ENCODE results near the gene BOC.

The BOC gene

DNA sequence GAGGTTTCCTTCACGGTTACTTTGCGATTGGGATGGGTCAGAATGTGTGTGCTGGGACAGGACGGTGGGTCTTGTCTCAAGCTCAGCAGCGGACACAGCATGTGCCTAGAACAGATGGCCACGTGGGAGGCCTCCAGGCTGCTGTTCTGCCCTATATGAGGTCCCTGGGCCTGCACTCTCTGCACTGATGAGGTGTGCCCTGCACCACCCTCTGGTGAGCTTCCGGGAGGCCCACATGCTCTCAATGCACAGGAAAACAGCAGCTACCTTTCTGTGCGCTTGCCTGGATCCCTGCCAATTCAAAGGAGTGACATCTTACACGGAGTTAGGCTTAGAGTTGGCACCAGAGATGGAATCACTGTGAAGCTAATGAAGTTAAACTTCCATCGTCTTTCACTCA lies 59.8 kb downstream of the BOC start:
- DNase-seq, result no peak

DNA sequence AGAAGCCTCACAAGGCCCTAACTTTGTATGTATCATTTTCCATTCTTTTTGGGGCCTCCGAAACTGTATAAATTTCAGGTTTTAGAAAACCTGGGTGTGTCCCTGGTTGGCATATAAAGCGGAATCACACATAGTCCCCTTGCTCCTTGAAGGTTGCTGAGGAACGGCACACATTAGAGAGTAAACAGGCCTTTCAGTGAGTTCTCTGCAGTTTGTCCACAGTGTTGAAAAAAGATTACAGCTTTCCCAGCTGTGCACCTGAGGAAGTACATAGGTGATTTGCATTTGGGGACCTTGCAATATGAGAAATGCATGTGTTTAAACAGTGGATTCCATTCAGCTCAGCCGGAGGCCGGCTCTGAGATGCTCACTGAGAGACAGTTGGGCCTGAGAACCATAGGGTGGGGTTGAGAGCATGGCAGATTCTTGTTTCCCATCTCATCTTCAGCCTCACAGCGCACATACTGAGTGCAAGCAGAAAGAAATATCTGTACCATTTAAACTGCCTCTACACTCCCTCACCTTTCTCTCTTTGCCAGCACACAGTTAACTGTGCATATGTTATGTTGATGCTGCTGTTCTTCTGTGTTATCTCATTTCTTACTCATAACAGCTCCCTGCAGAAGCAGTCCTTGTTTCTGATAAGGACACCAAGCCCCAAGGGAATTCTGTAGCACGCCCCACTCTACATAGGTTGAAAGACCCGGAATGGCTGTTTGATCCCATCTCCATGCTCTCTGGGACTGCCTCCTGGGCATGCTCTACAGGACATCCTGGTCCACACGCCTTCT lies 60.4 kb downstream of the BOC start:
- no peak for DNase-seq

DNA sequence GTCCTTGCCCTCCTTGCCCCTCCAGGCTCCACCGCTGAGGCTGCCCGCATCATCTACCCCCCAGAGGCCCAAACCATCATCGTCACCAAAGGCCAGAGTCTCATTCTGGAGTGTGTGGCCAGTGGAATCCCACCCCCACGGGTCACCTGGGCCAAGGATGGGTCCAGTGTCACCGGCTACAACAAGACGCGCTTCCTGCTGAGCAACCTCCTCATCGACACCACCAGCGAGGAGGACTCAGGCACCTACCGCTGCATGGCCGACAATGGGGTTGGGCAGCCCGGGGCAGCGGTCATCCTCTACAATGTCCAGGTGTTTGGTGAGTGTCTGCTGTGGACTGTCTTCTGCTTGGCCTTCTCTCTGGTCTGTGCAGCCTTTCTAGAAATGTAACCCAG lies 61.0 kb downstream of the BOC start:
- no peak for DNase-seq

DNA sequence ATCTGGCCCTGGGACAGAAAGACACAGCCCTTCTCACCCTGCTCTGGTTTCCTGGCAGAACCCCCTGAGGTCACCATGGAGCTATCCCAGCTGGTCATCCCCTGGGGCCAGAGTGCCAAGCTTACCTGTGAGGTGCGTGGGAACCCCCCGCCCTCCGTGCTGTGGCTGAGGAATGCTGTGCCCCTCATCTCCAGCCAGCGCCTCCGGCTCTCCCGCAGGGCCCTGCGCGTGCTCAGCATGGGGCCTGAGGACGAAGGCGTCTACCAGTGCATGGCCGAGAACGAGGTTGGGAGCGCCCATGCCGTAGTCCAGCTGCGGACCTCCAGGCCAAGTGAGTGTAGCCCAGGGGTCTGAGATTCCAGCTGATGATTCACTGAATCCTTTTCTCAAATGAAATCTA lies 61.7 kb downstream of the BOC start:
- DNase-seq, result no peak

DNA sequence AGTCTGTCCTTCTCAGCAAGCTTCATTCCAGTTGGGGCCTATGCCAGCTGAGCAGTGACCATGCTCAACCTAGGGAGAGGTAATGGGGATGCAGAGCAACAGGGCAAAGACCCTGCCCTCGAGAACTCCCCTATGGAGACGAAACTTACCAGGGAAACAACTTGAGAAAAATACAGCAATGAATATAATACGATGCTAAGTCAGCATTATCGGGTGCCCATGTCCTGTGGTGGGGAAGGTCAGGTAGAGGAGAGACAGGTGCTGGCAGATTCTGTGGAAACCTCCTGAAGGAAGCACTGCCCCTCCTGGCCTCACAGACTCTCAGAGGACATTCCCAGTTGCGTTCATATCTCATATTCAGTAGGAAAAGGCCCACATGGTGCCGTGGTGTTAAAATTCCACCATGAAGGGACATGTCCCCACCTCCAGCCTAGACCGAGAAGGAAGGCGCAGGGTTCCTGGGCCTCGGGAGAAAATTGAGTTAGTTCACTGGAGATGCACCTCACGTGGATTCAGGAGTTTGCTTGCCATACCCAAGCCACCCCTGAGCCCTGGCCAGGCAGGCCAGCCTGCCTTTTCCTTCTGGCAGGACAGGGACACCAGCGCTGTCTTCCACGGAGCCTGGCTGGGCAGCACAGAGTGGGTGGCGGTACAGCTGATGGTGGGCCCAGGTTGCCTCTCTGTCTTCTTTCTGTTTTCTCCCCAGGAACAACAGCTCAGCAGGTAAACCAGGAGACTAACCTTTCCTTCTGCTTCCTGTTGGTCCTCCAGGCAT lies 62.4 kb downstream of the BOC start:
- DNase-seq, result no peak

DNA sequence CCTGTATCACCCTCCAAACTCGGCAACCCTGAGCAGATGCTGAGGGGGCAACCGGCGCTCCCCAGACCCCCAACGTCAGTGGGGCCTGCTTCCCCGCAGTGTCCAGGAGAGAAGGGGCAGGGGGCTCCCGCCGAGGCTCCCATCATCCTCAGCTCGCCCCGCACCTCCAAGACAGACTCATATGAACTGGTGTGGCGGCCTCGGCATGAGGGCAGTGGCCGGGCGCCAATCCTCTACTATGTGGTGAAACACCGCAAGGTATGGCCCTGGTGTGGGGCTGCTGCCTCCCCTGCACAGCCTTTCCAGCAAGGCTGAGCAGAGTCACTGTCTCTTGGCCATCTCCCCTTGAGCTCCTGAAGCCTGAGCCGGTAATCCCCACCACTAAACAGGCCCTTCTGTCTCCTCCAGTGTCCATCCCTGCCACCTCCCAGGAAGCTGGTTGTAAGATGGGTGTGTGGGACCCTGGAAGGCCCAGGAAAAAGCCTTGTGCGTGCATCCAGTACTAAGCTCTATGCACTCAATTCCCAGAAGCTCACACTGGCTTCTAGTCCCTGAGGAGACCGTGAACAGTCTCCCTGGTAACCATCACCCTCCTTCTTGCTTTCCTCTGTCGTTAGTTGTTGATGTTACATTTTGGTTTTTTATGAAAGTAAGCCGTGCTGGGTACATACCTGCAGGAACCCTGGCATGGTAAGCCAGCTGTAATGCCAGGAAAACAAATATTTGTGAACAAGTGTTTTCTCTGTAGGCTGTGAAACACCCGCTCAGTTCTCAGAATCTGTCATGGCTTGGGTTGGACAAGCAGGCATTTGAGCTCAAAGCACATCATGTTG lies 63.3 kb downstream of the BOC start:
- DNase-seq, result peak; percentile 35

DNA sequence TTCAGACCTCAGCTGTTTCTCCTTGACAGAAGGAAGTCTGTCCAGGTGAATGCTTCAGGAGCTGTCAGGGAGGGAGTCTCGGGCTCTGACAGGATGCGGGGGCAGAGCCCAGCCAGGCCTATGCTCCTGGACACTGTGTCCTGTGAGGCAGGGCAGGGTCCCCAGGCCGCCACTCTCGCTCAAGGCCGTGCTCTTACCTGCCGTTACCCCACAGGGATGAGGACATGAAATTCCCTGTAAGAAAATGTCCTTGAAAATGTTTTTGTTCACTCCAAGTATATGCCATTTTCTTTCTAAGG lies 63.9 kb downstream of the BOC start:
- no peak for DNase-seq

DNA sequence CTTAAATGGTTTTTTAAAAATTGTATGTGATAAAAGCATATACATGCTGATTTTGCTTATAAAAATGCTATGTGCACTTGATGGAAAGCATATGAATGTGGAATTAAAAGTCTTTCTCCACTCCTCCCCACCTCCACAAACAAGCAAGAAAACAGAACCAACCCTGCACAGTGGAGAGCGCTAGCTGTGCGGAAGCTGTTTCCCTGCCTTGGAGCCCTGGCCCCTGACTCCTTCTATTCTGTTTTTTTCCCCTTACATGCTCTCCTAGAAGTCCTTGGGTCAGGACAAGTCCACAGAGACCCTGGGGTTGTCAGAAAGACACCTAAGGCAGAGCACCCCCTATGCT lies 64.2 kb downstream of the BOC start:
- peak; percentile 35 for DNase-seq

DNA sequence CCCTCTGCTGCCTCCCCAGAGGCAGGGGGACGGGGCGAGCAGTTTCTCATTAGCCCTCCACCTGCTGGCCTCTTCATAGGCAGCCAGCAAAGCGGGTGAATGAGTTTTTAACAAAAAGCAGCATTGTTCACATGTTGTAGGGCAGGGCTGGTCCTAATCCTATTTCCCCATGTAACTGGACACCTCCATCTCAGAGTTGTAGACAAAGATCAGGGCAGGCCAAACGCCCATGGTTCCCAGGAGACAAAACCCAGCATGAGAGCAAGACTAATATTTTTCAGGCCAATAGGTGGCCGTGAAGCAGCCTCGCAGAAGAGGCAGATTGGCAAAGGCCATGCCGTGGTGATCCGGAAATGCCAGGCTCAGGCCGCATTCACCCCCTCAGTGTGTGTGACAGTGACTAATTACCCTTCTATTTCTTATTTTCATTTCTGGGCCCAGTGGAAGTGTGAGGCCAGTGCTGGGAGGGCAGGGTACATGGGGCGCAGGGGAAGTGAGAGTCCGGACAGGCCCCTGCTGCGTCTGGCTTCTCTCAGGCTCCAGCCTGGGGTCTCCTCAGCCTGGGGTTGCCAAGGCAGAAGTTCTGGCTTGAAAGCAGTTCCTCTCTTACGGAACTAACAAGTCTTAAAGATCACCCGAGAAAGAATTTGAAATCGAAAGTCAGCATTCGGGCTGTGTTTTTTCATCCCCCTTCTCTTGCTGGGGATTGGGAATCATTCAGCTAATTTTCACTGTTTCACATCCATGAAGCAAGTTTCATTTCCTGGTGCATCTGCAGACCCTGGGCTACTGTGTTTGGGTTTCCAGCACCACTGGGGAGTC lies 64.8 kb downstream of the BOC start:
- DNase-seq, result peak; percentile 65

DNA sequence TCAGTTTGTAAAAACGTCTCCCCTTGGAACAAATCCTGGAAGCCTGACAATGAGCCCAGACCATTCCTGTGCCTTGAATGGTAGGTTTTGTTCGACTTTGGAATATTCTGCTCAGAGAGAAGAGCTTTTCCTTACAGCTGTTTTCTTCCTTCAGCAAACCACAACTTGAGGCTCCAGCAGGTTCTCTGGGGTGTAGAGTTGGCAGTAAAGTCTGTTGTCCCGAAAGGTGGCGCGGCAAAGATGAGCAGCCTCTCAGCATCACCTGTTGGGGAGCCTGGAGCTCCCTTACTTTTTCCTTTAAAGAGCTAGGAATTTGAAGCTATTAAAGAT lies 65.4 kb downstream of the BOC start:
- no peak for DNase-seq

DNA sequence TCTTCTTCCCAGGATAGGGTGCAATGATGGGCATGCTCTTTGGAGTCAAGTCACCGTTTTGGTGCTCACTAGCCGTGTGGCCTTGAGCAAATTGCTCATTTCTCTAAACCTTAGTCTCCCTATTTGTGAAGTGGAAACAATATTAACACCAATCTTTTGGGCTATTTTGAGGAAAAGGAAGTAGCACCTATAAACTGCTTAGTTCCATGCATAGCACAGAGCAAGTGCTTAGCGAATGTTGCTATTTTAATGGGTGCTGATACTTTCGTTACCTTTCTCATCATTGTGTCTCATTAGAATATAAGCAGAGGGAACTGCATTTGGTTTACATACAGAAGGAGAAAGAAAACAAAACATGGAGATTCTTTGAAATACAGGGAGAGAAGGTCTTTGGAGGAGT lies 66.1 kb downstream of the BOC start:
- no peak for DNase-seq

DNA sequence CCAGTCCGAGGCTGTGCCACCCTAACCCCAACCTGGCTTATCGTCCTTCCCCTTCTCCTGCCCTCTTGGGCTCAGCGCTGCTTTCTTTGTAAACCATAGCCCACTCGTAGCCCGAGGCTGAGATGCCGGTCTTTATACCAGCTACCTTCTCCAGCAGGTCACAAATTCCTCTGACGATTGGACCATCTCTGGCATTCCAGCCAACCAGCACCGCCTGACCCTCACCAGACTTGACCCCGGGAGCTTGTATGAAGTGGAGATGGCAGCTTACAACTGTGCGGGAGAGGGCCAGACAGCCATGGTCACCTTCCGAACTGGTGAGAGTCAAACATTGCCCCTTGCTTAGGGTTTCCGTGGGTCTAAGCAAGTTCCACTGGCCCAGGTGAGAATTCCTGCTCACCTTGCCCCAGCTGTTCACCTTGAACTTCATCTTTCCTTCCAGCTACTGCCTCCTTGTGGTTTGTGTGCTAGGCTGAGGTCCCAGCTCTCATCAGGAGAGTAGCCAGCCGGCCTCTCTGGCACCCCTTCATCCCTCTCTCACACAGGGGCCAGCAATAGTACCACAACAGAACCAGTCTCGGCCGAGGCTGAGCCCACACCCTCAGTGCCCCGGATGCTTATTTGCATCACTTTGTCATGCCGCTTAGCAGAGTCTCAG lies 66.7 kb downstream of the BOC start:
- DNase-seq, result no peak

DNA sequence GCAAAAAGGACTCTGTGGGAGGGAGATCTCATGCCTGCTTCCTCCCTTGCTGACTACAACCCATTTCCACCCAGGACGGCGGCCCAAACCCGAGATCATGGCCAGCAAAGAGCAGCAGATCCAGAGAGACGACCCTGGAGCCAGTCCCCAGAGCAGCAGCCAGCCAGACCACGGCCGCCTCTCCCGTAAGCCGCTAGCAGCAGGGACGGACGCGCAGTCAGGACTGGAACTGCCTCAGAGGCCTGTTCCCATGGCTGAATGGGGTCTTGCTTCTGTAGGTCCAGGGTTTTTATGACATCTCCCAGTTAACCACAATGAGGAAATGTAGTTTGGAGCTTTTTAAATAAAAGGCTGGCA lies 67.2 kb downstream of the BOC start:
- no peak for DNase-seq

DNA sequence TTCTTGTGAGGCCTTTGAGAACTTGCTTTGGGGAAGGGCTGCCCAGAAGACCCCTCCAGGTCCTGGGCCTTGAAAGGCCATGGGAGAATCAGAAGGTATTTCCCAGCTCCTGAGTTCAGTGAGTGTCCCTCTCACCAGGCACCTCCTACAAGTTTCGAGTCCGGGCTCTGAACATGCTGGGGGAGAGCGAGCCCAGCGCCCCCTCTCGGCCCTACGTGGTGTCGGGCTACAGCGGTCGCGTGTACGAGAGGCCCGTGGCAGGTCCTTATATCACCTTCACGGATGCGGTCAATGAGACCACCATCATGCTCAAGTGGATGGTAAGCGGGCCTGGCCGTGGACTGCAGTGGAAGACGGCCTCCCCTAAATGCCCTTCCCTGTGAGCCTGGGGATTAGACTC lies 68.3 kb downstream of the BOC start:
- no peak for DNase-seq

DNA sequence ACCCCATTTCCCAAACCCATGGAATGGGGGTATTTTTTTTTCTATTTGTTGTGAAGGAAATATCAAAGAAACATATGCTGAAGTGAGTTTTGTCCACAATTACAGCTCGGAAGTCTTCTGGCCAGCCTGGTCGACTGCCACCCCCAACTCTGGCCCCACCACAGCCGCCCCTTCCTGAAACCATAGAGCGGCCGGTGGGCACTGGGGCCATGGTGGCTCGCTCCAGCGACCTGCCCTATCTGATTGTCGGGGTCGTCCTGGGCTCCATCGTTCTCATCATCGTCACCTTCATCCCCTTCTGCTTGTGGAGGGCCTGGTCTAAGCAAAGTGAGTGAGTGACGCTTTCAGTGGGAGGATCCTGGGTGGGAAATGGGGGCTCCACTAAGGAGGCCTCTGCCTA lies 71.9 kb downstream of the BOC start:
- DNase-seq, result no peak

DNA sequence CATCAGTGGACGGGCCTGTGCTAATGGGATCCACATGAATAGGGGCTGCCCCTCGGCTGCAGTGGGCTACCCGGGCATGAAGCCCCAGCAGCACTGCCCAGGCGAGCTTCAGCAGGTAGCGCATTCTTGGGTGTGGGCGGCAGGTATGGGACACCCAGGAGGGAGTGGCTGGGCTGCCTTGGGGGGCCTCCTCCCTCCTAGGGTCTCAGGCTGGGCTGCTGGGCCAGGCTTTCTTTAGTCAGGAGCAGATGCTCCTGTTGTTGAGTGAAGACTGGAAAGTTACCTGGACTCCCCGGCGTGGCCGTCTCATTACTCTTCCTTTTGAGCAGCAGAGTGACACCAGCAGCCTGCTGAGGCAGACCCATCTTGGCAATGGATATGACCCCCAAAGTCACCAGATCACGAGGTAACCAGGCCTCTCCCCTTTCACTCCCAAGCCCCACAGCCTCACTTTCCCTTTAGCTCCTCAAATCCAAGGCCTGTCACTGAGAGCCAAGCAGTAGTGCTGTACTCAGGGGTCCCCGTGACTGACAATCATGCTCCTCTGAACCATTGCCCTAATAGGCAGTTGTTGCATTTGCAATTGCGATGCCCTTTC lies 73.2 kb downstream of the BOC start:
- DNase-seq, result no peak

DNA sequence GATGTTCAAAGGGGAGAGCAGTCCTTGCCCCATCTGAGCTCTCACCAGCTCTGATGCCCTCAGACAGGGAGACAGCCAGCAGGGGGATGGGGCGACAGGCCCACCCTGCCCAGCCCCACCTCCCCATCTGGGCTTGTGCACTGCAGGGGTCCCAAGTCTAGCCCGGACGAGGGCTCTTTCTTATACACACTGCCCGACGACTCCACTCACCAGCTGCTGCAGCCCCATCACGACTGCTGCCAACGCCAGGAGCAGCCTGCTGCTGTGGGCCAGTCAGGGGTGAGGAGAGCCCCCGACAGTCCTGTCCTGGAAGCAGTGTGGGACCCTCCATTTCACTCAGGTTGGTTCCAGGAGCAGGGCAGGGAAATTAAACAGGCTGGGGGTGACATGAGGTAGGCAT lies 73.9 kb downstream of the BOC start:
- no peak for DNase-seq

DNA sequence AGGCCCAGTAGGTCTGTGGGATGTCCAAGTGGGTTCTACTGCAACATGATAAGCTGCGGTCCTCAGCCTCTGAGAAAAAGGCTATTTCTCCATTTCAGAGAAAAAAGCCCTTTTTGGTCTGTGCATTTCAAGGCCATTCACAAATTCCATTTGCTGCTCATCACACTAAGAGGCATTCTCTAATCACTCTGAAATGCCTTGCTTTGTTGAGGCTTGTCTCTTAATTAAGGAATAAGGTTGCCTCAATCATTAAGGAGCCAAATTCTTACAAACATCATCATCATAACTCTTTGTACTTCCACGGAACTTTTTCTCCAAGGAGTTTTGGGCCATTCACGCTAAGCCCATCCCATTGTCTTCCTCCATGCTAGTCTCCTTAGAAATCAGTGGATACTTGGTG lies 74.4 kb downstream of the BOC start:
- DNase-seq, result no peak

DNA sequence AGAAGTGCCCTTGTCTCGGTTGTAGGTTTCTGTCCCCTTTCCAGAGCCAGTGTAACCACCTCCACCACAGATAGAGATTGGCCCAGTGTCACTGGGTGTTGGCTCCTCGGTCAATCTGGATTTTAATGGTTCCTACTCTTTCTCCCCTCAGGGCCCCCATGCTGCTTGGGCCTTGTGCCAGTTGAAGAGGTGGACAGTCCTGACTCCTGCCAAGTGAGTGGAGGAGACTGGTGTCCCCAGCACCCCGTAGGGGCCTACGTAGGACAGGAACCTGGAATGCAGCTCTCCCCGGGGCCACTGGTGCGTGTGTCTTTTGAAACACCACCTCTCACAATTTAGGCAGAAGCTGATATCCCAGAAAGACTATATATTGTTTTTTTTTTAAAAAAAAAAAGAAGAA lies 75.2 kb downstream of the BOC start:
- DNase-seq, result no peak

DNA sequence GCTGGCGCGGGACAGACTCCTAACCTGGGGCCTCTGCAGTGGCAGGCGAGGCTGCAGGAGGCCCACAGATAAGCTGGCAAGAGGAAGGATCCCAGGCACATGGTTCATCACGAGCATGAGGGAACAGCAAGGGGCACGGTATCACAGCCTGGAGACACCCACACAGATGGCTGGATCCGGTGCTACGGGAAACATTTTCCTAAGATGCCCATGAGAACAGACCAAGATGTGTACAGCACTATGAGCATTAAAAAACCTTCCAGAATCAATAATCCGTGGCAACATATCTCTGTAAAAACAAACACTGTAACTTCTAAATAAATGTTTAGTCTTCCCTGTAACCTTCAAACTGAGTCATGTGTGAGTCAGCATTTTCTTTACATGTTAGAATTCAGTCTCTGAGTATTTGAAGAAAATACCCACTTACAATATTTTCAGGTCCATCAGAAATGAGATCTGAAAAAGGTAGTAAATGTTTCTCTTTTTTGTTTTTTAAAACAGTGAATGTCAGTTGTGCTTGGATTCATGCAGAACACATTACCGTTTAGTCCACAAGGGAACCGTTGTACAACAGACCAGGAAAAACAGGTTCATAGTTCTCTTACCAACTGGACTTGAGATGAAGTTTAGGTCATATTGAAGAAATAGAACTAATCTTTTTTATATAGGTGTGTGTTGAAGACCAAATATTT lies 75.9 kb downstream of the BOC start:
- DNase-seq, result no peak

DNA sequence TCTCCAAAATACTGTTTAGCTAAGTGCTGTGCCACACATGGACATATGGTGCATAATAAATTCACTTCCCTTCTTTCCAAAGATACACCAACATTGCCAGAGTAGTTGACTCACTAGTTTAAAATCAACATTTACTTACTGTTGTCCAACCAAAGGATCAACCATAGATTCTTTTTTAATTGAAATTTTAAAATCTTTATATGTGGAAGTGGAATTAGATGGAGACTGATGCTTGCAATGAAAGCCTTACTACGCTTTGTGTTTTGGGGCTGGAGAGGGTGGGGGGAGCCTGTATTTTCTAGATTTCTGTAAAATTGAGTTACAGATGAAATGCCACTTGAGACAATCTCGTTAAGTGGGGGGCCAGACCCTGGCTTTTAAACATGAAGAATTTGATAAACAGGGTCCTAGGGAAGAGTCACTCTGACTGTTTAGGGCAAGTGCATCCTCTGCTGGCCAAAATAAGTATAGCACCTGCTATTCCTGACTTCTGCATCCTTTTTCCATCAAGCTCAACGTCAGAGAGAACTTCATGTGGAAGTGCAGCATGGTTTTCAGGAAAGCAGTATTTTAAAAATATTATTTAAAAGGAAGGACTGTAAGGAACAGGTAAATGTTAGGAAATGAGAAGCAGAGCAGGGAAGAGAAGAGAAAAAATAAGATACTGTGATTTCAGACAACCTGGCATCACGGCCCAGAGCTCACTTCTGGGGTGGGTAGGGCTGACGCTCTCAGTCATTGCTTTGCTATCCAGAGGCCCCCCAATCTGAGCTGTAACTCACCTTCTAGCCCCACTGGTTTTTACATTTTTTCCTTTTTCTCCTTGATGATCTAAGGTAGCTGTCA lies 76.7 kb downstream of the BOC start:
- peak; percentile 52 for DNase-seq

Measured in DMS79 treated with DMSO at 0.1 percent for 48 hours (cell line).